ENCODE measurements around the gene LRMDA. TPM values are rescaled to one million over a fixed set of nuclear protein-coding genes. Genes with fewer than 3 reads are reported as not detected.

LRMDA gene
- total RNA-seq, 1 donor from 2014 or later, result 2.1 TPM

DNA sequence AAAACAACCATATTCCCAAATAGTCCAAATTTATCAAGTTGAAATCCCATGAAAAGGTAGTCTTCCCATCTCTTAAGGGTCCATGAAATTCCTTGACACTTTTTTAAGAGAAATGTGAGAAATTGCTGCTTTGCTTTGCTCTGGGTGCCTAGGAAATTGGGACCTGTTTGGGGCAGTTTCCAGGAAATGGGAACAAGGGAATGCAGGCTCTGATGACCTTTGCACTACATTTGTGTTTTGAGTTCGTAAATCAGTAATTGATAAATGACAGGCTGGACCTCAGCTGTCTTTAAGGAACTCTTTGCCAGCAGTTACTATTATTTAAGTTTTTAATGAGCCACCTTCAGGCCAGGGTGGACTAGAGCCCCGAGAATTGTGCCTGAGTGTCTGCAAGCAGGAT, 203.5 kb downstream of the LRMDA start:
- Mint-ChIP-seq H3K4me3 (ENCODE audit: unreplicated experiment) (no peak overlapping the region), H3K36me3 (ENCODE audit: unreplicated experiment) (no peaks in the 10 kb centered on the region), H3K4me1 (ENCODE audit: low read depth, unreplicated experiment) (peaks cover 8% of the 10 kb centered on the region), H3K27ac (ENCODE audit: unreplicated experiment) (no peak overlapping the region), H3K9me3 (ENCODE audit: unreplicated experiment) (no peaks in the 10 kb centered on the region), H3K27me3 (ENCODE audit: unreplicated experiment) (no peaks in the 10 kb centered on the region)
- TF ChIP-seq, protein P1, sequence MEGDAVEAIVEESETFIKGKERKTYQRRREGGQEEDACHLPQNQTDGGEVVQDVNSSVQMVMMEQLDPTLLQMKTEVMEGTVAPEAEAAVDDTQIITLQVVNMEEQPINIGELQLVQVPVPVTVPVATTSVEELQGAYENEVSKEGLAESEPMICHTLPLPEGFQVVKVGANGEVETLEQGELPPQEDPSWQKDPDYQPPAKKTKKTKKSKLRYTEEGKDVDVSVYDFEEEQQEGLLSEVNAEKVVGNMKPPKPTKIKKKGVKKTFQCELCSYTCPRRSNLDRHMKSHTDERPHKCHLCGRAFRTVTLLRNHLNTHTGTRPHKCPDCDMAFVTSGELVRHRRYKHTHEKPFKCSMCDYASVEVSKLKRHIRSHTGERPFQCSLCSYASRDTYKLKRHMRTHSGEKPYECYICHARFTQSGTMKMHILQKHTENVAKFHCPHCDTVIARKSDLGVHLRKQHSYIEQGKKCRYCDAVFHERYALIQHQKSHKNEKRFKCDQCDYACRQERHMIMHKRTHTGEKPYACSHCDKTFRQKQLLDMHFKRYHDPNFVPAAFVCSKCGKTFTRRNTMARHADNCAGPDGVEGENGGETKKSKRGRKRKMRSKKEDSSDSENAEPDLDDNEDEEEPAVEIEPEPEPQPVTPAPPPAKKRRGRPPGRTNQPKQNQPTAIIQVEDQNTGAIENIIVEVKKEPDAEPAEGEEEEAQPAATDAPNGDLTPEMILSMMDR (IDR thresholded peaks at IDR 0.05; ENCODE audit: partially characterized antibody, unreplicated experiment), result no peak
- no peak for DNase-seq

DNA sequence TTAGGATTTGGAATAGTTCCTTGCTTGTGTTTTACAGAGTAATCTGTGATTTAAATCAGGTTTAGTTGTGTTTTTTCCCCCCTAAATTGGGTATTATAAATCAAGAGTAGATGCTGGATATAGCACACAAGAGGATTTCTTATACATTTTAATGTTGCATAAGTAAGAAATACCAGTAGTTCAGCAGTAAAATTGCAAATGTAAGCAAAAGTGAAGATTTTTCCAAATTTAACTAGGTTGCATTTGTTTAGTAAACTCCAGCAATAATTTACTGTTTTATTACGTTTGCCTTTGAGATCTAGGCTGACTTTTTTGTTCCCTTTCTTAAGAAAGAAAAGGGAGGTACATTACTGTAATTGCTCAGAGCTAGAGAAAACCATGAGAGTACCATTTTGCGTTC, 207.3 kb downstream of the LRMDA start:
- no peaks in the 10 kb centered on the region for H3K36me3 Mint-ChIP-seq (ENCODE audit: unreplicated experiment)
- TF ChIP-seq, protein P1 (IDR thresholded peaks at IDR 0.05; ENCODE audit: partially characterized antibody, unreplicated experiment), result no peak
- no peak for DNase-seq
- no peak overlapping the region for H3K27ac Mint-ChIP-seq (ENCODE audit: unreplicated experiment)
- H3K4me1 Mint-ChIP-seq (ENCODE audit: low read depth, unreplicated experiment), result no peaks in the 10 kb centered on the region
- H3K4me3 Mint-ChIP-seq (ENCODE audit: unreplicated experiment), result no peak overlapping the region
- no peaks in the 10 kb centered on the region for H3K9me3 Mint-ChIP-seq (ENCODE audit: unreplicated experiment)
- H3K27me3 Mint-ChIP-seq (ENCODE audit: unreplicated experiment), result no peaks in the 10 kb centered on the region

DNA sequence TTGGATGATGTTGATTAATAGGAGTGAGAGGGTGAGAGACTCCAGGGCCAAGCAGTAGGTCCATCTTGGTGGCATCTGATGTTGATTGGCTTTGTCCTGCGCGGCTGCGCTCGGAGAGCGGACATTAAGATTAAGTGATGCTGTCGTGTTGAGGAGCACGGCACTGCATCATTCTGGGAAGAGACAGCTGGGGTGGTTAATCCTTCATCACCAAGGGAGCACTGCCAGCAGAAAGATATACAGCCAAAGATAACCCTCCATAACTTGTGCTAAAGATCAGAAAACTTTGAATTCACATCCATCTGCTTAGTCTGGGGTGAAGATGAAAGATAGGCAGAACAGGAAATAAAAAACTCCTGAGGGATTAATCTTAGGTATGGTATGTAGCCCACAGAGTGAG, 208.3 kb downstream of the LRMDA start:
- no peak for DNase-seq
- TF ChIP-seq, protein P1 (IDR thresholded peaks at IDR 0.05; ENCODE audit: partially characterized antibody, unreplicated experiment), result no peak
- Mint-ChIP-seq H3K36me3 (ENCODE audit: unreplicated experiment) (no peaks in the 10 kb centered on the region), H3K4me3 (ENCODE audit: unreplicated experiment) (no peak overlapping the region), H3K9me3 (ENCODE audit: unreplicated experiment) (no peaks in the 10 kb centered on the region), H3K27ac (ENCODE audit: unreplicated experiment) (no peak overlapping the region), H3K27me3 (ENCODE audit: unreplicated experiment) (no peaks in the 10 kb centered on the region), H3K4me1 (ENCODE audit: low read depth, unreplicated experiment) (no peaks in the 10 kb centered on the region)

DNA sequence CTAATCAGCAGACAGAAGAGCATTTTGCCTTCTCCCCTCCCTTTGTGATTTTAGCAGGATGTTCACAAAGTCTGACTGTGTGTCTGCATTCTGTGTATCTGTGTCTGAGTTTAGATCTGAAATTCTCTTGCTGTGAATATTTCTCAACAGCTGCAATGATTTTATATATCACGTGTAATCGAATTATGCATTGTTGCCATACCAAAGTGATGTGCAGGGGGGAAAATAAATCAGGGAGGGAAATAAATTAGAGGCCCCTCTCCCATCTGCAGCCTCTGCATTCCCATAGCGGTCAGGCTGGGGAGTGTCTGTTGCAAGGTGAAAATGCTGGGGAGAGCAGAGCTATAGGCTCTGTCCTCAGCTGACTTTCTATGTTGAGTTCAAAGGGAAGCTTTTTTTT, 209.0 kb downstream of the LRMDA start:
- H3K27me3 Mint-ChIP-seq (ENCODE audit: unreplicated experiment), result no peaks in the 10 kb centered on the region
- no peak overlapping the region for H3K4me3 Mint-ChIP-seq (ENCODE audit: unreplicated experiment)
- no peaks in the 10 kb centered on the region for H3K9me3 Mint-ChIP-seq (ENCODE audit: unreplicated experiment)
- H3K4me1 Mint-ChIP-seq (ENCODE audit: low read depth, unreplicated experiment), result no peaks in the 10 kb centered on the region
- no peak for DNase-seq
- no peak overlapping the region for H3K27ac Mint-ChIP-seq (ENCODE audit: unreplicated experiment)
- TF ChIP-seq, protein P1 (IDR thresholded peaks at IDR 0.05; ENCODE audit: partially characterized antibody, unreplicated experiment), result no peak
- H3K36me3 Mint-ChIP-seq (ENCODE audit: unreplicated experiment), result no peaks in the 10 kb centered on the region

DNA sequence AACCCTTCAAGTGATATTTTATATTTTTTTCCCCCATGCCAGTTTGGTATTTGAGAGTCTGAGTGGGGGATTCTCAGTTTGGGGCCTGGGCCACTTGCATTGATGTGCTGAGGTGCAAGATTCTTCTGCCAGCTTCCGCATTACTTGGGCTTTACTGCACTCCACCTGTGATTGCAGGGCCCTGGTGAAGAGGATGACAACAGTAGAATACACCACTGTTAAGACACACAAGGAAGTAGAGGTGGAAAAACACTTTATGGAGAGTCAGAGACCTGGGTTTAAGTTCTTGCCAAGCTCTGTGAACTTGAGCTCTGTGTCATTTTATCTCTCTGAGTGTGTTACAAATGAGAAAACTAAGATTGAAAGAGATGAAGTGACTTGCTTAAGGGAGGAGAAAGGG, 209.4 kb downstream of the LRMDA start:
- Mint-ChIP-seq H3K27ac (ENCODE audit: unreplicated experiment) (no peak overlapping the region), H3K9me3 (ENCODE audit: unreplicated experiment) (no peaks in the 10 kb centered on the region), H3K4me3 (ENCODE audit: unreplicated experiment) (no peak overlapping the region), H3K27me3 (ENCODE audit: unreplicated experiment) (no peaks in the 10 kb centered on the region), H3K36me3 (ENCODE audit: unreplicated experiment) (no peaks in the 10 kb centered on the region), H3K4me1 (ENCODE audit: low read depth, unreplicated experiment) (no peaks in the 10 kb centered on the region)
- TF ChIP-seq, protein P1 (IDR thresholded peaks at IDR 0.05; ENCODE audit: partially characterized antibody, unreplicated experiment), result no peak
- no peak for DNase-seq
